Suprapubic skin (tissue), 4 donors: Measurements from ENCODE around the gene LDB2.

Experiments
- EP300 ChIP-seq: sonication (generic); formaldehyde crosslinking; IDR thresholded peaks from one replicate; pipeline ENCODE4 v1.6.1; 2017; ENCODE audit warnings: antibody characterized with exemption
- POLR2A ChIP-seq, 2 donors: fragments of 450-650 bp; IDR thresholded peaks; one replicate each; pipeline ENCODE4 v1.6.1; 2017; ENCODE audit warnings: antibody characterized with exemption in 2 of 2, mild to moderate bottlenecking in 2 of 2, moderate library complexity in 2 of 2
- POLR2AphosphoS5 ChIP-seq, 3 donors: sonication (generic); formaldehyde crosslinking; IDR thresholded peaks; one replicate each; pipeline ENCODE4 v1.6.1; 2017; ENCODE audit warnings: antibody characterized with exemption in 3 of 3
- TF ChIP-seq, protein P1 (sequence below), 2 donors: fragments of 200-600 bp in 1 of 2; fragments of 450-650 bp in 1 of 2; sonication (generic) in 1 of 2; IDR thresholded peaks; one replicate each; pipeline ENCODE4 v1.5.1; 2016 to 2019; ENCODE audit warnings: antibody characterized with exemption in 2 of 2, mild to moderate bottlenecking in 1 of 2, moderate library complexity in 1 of 2

GRCh38 chr4:16894406-16894805 lies 4.0 kb downstream of the LDB2 start:
- TF ChIP-seq, protein P1, sequence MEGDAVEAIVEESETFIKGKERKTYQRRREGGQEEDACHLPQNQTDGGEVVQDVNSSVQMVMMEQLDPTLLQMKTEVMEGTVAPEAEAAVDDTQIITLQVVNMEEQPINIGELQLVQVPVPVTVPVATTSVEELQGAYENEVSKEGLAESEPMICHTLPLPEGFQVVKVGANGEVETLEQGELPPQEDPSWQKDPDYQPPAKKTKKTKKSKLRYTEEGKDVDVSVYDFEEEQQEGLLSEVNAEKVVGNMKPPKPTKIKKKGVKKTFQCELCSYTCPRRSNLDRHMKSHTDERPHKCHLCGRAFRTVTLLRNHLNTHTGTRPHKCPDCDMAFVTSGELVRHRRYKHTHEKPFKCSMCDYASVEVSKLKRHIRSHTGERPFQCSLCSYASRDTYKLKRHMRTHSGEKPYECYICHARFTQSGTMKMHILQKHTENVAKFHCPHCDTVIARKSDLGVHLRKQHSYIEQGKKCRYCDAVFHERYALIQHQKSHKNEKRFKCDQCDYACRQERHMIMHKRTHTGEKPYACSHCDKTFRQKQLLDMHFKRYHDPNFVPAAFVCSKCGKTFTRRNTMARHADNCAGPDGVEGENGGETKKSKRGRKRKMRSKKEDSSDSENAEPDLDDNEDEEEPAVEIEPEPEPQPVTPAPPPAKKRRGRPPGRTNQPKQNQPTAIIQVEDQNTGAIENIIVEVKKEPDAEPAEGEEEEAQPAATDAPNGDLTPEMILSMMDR (IDR thresholded peaks at IDR 0.05), result no peak
- TF ChIP-seq POLR2A (IDR thresholded peaks at IDR 0.05) (no peak), EP300 (no peak), POLR2AphosphoS5 (IDR thresholded peaks at IDR 0.05) (no peak)
